Testis (tissue), 2 donors: ENCODE data around the gene GPR180.

Experiments
- CTCF ChIP-seq, 3 experiments: fragments of 450-650 bp in 2 of 3; fragments of 200-600 bp in 1 of 3; sonication (generic) in 1 of 3; IDR thresholded peaks; one replicate each; pipeline ENCODE4 v1.5.1; 2016 to 2019; ENCODE audit warnings: antibody characterized with exemption in 3 of 3, mild to moderate bottlenecking in 2 of 3, moderate library complexity in 1 of 3
- POLR2A ChIP-seq: fragments of 450-650 bp; IDR thresholded peaks from one replicate; pipeline ENCODE4 v1.6.1; 2017; ENCODE audit warnings: antibody characterized with exemption, mild to moderate bottlenecking, moderate library complexity

GRCh38 chr13:94660695-94661326, 59.2 kb downstream of the GPR180 start:
- no peak for TF ChIP-seq CTCF (IDR thresholded peaks at IDR 0.05)
- TF ChIP-seq POLR2A: no peak
